HL-60/S4 treated with retinoic acid at 250 ng/mL for 4 days and 3 days (cell line): ENCODE measurements around the gene SSC5D.

ENCODE experiments used
- in situ Hi-C: fragments of 300-500 bp; cut with MboI; formaldehyde crosslinking; loops from 2 replicates; pipeline ENCODE4 v1.7.0; 2022; ENCODE audit warnings: low sequenced_read_pairs

The SSC5D gene

GRCh38 chr19:55454787-55455243, 33.4 kb upstream of the SSC5D start:
- in situ Hi-C loops: no loop called here

DNA sequence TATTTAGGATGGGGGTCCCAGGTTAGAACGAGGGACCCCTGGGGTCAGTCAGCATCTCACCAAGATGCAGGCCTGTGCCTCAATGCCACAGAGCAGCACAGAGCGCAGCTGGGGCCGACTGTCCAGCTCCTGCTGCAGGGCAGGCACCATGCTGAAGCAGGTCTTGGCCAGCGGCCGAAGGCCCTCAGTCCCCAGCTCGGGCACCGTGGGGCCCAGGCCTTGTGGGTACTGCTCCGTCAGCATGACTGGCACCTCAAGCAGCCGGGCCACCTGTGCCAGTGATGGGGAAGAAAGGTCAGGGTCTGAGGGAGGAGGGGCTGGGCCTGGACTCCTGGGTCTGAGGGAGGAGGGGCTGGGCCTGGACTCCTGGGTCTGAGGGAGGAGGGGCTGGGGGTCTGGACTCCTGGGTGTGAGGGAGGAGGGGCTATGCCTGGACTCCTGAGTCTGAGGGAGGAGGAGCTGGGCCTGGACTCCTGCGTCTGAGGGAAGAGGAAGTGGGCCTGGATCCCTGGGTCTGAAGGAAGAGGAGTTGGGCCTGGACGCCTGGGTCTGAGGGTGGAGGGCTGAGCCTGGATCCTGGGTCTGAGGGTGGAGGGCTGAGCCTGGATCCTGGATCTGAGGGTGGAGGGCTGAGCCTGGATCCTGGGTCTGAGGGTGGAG, 32.5 kb upstream of the SSC5D start:
- in situ Hi-C loops: no loop called here

DNA sequence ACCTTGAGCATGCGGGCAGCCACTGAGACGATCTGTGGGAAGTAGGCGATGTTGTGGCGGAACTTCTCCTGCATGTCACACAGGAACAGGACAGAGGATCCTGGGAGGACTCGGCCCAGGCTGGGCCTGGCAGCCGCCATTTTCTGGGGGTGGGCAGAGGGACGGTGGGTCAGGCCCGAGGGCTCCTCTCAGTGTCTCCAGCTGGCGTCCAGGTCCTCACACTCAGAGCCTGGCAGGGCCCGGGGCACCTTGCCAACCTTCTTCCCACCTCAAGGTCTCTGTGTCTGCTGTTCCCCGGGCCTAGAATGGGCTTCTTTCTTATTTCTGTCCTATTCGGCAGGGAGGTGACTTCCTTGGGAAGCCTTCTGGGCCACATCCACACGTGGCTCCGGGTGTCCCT, 31.9 kb upstream of the SSC5D start:
- in situ Hi-C loops: no loop called here

DNA sequence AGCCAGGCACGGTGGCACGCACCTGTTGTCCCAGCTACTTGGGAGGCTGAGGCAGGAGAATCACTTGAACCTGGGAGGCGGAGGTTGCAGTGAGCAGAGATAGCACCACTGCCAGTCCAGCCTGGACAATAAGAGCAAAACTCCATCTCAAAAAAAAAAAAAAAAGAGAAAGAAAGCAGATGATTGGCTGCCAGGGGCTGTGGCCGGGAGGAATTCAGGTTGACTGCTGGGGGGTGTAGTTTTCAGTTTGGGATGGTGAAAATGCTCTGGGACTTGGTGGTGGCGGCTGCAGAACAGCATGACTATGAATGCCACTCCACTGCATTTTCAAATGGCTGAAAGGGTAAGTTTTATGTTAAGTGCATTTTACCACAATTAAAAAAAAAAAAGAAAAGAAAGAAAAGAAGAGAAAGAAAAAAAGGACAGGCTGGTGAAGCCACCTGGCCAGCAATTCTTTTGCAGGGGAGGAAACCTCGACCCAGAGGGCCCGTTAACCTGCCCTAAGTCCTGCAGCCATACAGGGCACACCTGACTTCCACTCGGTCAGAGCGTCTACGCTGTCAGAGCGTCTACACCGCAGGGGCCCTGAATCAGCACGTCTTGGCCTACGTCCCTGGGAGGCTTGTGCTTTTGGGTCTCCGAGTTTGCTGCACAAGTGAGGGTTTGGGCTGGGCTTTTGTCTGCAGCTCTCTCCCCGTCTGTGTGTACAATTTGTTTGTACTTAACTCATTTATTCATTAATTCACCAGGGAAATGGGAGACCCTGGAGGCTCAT, 30.4 kb upstream of the SSC5D start:
- in situ Hi-C loops: no loop called here

GRCh38 chr19:55459551-55459949, 28.7 kb upstream of the SSC5D start:
- in situ Hi-C loops: no loop called here

GRCh38 chr19:55459950-55460657, 28.1 kb upstream of the SSC5D start:
- in situ Hi-C loops: no loop called here

GRCh38 chr19:55460670-55461258, 27.5 kb upstream of the SSC5D start:
- in situ Hi-C loops: no loop called here

DNA sequence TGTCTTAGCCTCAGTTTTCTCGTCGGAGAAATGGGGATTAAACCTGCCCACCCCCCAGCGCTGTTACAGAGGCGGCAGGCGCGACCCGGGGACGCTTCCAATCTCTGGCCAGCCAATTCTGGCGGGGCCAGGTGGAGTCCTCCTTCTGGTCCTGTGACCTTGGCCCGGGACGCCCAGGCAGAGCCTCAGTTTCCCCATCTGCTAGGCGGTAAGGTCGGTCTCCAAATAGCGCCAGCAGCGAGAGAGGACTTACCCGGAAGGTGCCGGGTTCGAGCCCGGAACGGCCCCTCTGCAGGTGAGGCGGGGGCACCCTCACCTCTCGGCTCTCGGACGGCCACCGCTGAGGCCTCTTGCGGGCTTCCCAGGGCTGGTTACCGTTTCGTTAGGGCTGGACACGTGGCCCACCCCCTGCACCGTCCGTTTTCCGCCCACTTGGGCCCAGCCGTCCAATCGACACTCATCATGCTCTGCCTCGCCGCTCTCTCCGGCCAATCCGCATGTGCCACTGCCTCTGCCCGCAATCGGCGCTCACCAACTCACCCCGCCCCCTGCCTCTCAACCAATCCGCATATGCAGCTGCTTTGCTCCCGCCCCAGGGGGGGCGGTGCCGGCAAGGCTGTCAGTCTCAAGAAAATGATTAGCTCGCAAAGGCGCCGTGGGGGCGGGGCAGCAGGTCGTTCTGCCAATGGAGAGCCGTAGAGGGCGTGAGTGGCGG, 26.8 kb upstream of the SSC5D start, which contains the start of gene ISOC2:
Gene ISOC2 (minus strand): TSS at position 384 of the 715 bp plus-strand sequence. CDS start 5,156 bp downstream, outside the sequence.
- in situ Hi-C loops: no loop called here

DNA sequence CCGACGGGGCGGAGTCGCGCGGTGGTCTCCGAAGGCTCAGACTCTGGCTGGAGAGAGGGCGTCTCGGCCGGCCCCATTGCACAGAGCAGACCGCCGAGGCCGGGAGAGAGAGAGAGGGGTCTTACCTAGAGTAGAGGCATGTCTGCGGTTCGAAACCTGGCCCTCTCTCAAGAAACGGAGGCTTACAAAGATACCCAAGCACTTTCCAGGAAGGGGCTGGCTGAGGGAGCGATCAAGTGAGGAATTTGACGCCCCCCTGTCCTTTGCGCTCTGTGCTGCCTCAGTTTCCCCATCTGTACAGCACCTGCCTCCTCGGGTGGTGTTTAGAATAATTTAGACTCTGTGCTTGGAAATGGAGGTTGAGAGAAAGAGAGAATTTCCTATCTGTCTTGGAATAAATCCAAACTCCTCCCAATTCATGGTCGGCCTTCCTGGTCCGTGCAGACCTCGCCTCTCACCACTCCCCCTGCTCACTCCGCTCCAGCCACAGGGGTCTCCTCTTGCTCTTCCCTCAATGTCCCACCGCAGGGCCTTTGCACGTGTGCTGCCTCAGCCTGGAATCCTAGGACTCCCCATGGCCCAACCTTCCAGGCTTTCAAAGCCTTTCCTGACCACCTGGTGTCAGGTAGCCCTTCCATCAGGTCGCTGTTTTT, 26.1 kb upstream of the SSC5D start:
- in situ Hi-C loops: no loop called here

GRCh38 chr19:55462722-55463121, 25.5 kb upstream of the SSC5D start:
- in situ Hi-C loops: no loop called here

- in situ Hi-C loops: no loop called here
These were observed 24.6 kb upstream of the SSC5D start for GRCh38 chr19:55463583-55464031.

GRCh38 chr19:55464039-55464661, 24.1 kb upstream of the SSC5D start:
- in situ Hi-C loops: no loop called here

- in situ Hi-C loops: no loop called here
These were observed 23.6 kb upstream of the SSC5D start, which contains the start of gene C19orf85 for GRCh38 chr19:55464662-55465054. C19orf85 (minus strand) TSS chr19:55464751; CDS start chr19:55464554, 197 bp downstream.

- in situ Hi-C loops: no loop called here
These were observed 22.6 kb upstream of the SSC5D start for GRCh38 chr19:55465460-55466240.

DNA sequence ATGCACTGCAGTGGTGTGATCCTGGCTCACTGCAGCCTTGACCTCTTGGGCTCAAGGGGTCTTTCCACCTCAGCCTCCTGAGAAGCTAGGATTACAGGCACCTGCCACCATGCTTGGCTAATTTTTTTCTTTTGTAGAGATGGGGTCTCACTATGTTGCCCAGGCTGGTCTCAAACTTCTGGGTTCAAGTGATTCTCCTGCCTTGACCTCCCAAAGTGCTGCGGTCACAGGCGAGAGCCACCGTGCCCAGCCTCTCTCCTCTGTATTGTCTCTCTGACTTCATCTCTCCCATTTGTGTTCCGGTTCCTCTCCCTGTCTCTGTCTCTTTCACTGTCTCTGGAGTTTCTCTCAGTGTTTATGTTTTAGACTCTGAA, 22.0 kb upstream of the SSC5D start:
- in situ Hi-C loops: no loop called here

GRCh38 chr19:55467236-55468053, 20.8 kb upstream of the SSC5D start:
- in situ Hi-C loops: no loop called here

GRCh38 chr19:55468054-55468393, 20.2 kb upstream of the SSC5D start:
- in situ Hi-C loops: no loop called here

DNA sequence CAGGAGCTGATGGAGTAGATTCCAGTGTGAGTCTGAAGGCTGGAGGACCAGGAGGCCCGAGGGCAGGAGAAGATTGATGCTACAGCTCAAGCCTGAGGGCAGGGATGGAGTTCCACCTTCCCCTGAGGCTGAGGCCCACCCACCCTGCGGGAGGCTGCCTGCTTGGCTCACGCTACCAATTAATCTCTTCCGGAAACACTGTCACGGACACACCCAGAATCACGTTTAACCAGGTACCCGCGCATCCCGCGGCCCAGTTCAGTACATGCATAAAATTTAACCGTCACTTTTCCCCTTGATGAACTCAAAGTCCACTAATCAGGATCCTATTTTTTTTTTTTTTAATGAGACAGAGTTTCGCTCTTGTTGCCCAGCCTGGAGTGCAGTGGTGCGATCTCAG, 17.0 kb upstream of the SSC5D start:
- in situ Hi-C loops: no loop called here
